Chondrocyte (in vitro differentiated cells): Measurements from ENCODE around the gene COQ2. TPM values are rescaled to one million over a fixed set of nuclear protein-coding genes. Genes with fewer than 3 reads are reported as not detected.
"Not testable (repeated sequence)": the region's sequence is repeated elsewhere in the genome, so short reads cannot be mapped to it uniquely, and the experiment has no call there.

ENCODE experiments used
- DNase-seq: peaks from one replicate; pipeline ENCODE4 v3.0.0; 2021; ENCODE audit warnings: mixed read lengths, low spot score
- H3K27ac Mint-ChIP-seq: one replicate; pipeline ENCODE4 v1.8.0; 2021; ENCODE audit warnings: mild to moderate bottlenecking, moderate library complexity, mixed read lengths; ENCODE audit not compliant: unreplicated experiment
- H3K27me3 Mint-ChIP-seq: 2 replicates; pipeline ENCODE4 v1.8.0; 2021; ENCODE audit warnings: low read depth, mixed read lengths
- H3K36me3 Mint-ChIP-seq: 2 replicates; pipeline ENCODE4 v1.8.0; 2021; ENCODE audit warnings: low read depth, mixed read lengths
- H3K4me1 Mint-ChIP-seq: 2 replicates; pipeline ENCODE4 v1.8.0; 2021; ENCODE audit warnings: low read depth, mild to moderate bottlenecking, mixed read lengths
- H3K4me3 Mint-ChIP-seq: one replicate; pipeline ENCODE4 v1.8.0; 2021; ENCODE audit warnings: mild to moderate bottlenecking, moderate library complexity, mixed read lengths; ENCODE audit not compliant: unreplicated experiment
- H3K9me3 Mint-ChIP-seq: 2 replicates; pipeline ENCODE4 v1.8.0; 2021; ENCODE audit warnings: low read depth, mixed read lengths
- CTCF ChIP-seq: fragments of 200-600 bp; sonication (generic); IDR thresholded peaks from 2 replicates; pipeline ENCODE4 v1.5.0; 2021; ENCODE audit warnings: antibody characterized with exemption, mild to moderate bottlenecking, moderate library complexity
- total RNA-seq: library from RNA; stranded (reverse); gene quantifications from 3 replicates; pipeline ENCODE4 v1.2.1, GENCODE V29; 2021

COQ2 gene
- total RNA-seq, 1 donor from 2014 or later, result 8.5 TPM

GRCh38 chr4:83281307-83281706 lies 3.3 kb downstream of the COQ2 start:
- H3K4me3 Mint-ChIP-seq, result no peak overlapping the region
- no peaks in the 10 kb centered on the region for H3K9me3 Mint-ChIP-seq
- no peaks in the 10 kb centered on the region for H3K27me3 Mint-ChIP-seq
- no peak for DNase-seq
- no peaks in the 10 kb centered on the region for H3K36me3 Mint-ChIP-seq
- H3K4me1 Mint-ChIP-seq, result peaks cover 23% of the 10 kb centered on the region
- TF ChIP-seq CTCF, result no peak
- H3K27ac Mint-ChIP-seq, result no peak overlapping the region

GRCh38 chr4:83276299-83277040 lies 8.1 kb downstream of the COQ2 start:
- no peak for DNase-seq
- no peak overlapping the region for H3K4me3 Mint-ChIP-seq
- peaks cover 1% of the 10 kb centered on the region for H3K36me3 Mint-ChIP-seq
- no peaks in the 10 kb centered on the region for H3K9me3 Mint-ChIP-seq
- TF ChIP-seq CTCF, result no peak
- H3K4me1 Mint-ChIP-seq, result no peaks in the 10 kb centered on the region
- H3K27ac Mint-ChIP-seq, result no peak overlapping the region
- H3K27me3 Mint-ChIP-seq, result no peaks in the 10 kb centered on the region

GRCh38 chr4:83273926-83274325 lies 10.7 kb downstream of the COQ2 start:
- DNase-seq, H3K27me3 Mint-ChIP-seq, H3K4me3 Mint-ChIP-seq, H3K9me3 Mint-ChIP-seq, H3K36me3 Mint-ChIP-seq, H3K4me1 Mint-ChIP-seq, H3K27ac Mint-ChIP-seq: not testable (repeated sequence)

- no peak overlapping the region for H3K27ac Mint-ChIP-seq
- no peak overlapping the region for H3K4me3 Mint-ChIP-seq
- no peaks in the 10 kb centered on the region for H3K27me3 Mint-ChIP-seq
- peaks cover 3% of the 10 kb centered on the region for H3K36me3 Mint-ChIP-seq
- TF ChIP-seq CTCF, result no peak
- peaks cover 2% of the 10 kb centered on the region for H3K4me1 Mint-ChIP-seq
- no peaks in the 10 kb centered on the region for H3K9me3 Mint-ChIP-seq
- no peak for DNase-seq
Observed at GRCh38 chr4:83272900-83273299, 11.7 kb downstream of the COQ2 start.

- DNase-seq, result no peak
- Mint-ChIP-seq H3K4me3 (no peak overlapping the region), H3K27me3 (no peaks in the 10 kb centered on the region), H3K36me3 (peaks cover 4% of the 10 kb centered on the region), H3K4me1 (peaks cover 6% of the 10 kb centered on the region), H3K9me3 (no peaks in the 10 kb centered on the region), H3K27ac (no peak overlapping the region)
- no peak for TF ChIP-seq CTCF
Observed at GRCh38 chr4:83269256-83269655, 15.3 kb downstream of the COQ2 start.

GRCh38 chr4:83268491-83268890 lies 16.1 kb downstream of the COQ2 start:
- Mint-ChIP-seq H3K4me3 (no peak overlapping the region), H3K9me3 (no peaks in the 10 kb centered on the region), H3K27me3 (no peaks in the 10 kb centered on the region), H3K27ac (no peak overlapping the region), H3K4me1 (peaks cover 6% of the 10 kb centered on the region), H3K36me3 (peaks cover 4% of the 10 kb centered on the region)
- no peak for DNase-seq
- no peak for TF ChIP-seq CTCF
